Measurements from ENCODE around the gene HBM.
"Not testable (repeated sequence)": the region's sequence is repeated elsewhere in the genome, so short reads cannot be mapped to it uniquely, and the experiment has no call there.

The HBM gene

GRCh38 chr16:120756-121155, 45.0 kb upstream of the HBM start:
- no peak for TF ChIP-seq CTCF (IDR thresholded peaks at IDR 0.05; ENCODE audit: insufficient read depth, low read depth, low read length, missing control alignments)
- DNase-seq (ENCODE audit: low read depth) = no peak
- H3K4me3 ChIP-seq (ENCODE audit: low read depth, low read length) = no peak overlapping the region

GRCh38 chr16:122361-122760, 43.4 kb upstream of the HBM start:
- DNase-seq (ENCODE audit: low read depth) = no peak
- TF ChIP-seq CTCF (IDR thresholded peaks at IDR 0.05; ENCODE audit: insufficient read depth, low read depth, low read length, missing control alignments) = no peak
- no peak overlapping the region for H3K4me3 ChIP-seq (ENCODE audit: low read depth, low read length)

GRCh38 chr16:123558-124350, 42.0 kb upstream of the HBM start:
- H3K4me3 ChIP-seq (ENCODE audit: low read depth, low read length); DNase-seq (ENCODE audit: low read depth): not testable (repeated sequence)

GRCh38 chr16:125011-125410, 40.8 kb upstream of the HBM start:
- DNase-seq (ENCODE audit: low read depth) = no peak
- TF ChIP-seq CTCF (IDR thresholded peaks at IDR 0.05; ENCODE audit: insufficient read depth, low read depth, low read length, missing control alignments) = no peak

GRCh38 chr16:129075-129474, 36.7 kb upstream of the HBM start:
- no peak overlapping the region for H3K4me3 ChIP-seq (ENCODE audit: low read depth, low read length)
- TF ChIP-seq CTCF (IDR thresholded peaks at IDR 0.05; ENCODE audit: insufficient read depth, low read depth, low read length, missing control alignments) = no peak
- DNase-seq (ENCODE audit: low read depth) = no peak

More at GRCh38 chr16:125011-125410, 40.8 kb upstream of the HBM start:
- H3K4me3 ChIP-seq (ENCODE audit: low read depth, low read length) = no peak overlapping the region

- peak; percentile 37 for DNase-seq (ENCODE audit: low read depth)
- no peak for TF ChIP-seq CTCF (IDR thresholded peaks at IDR 0.05; ENCODE audit: insufficient read depth, low read depth, low read length, missing control alignments)
- H3K4me3 ChIP-seq (ENCODE audit: low read depth, low read length) = no peak overlapping the region
Observed at GRCh38 chr16:130533-131173, 35.1 kb upstream of the HBM start.

GRCh38 chr16:132120-132519, 33.7 kb upstream of the HBM start:
- no peak for TF ChIP-seq CTCF (IDR thresholded peaks at IDR 0.05; ENCODE audit: insufficient read depth, low read depth, low read length, missing control alignments)
- DNase-seq (ENCODE audit: low read depth) = no peak
- H3K4me3 ChIP-seq (ENCODE audit: low read depth, low read length) = no peak overlapping the region

Data from GM12865 (cell line).